Neural cell (in vitro differentiated cells): ENCODE measurements around the gene HERC2.

Experiments
- CTCF ChIP-seq: fragments of 450-650 bp; IDR thresholded peaks from 2 replicates; pipeline ENCODE4 v1.5.1; 2014; ENCODE audit warnings: antibody characterized with exemption, mild to moderate bottlenecking, moderate library complexity; ENCODE audit not compliant: poor library complexity, severe bottlenecking
- EP300 ChIP-seq: fragments of 450-650 bp; conservative IDR thresholded peaks from 2 replicates; pipeline ENCODE4 v1.6.1; 2014; ENCODE audit warnings: antibody characterized with exemption, mild to moderate bottlenecking, moderate library complexity; ENCODE audit not compliant: poor library complexity, severe bottlenecking
- EZH2 ChIP-seq: fragments of 200-600, 300-800 bp; shearing (Covaris generic), sonication (generic); IDR thresholded peaks from 2 replicates; pipeline ENCODE4 v1.6.1; 2014; ENCODE audit warnings: antibody characterized with exemption, low read length, borderline replicate concordance, mild to moderate bottlenecking; ENCODE audit not compliant: insufficient read depth, poor library complexity, severe bottlenecking
- MXI1 ChIP-seq: fragments of 450-650 bp; conservative IDR thresholded peaks from 2 replicates; pipeline ENCODE4 v1.6.1; 2014; ENCODE audit warnings: antibody characterized with exemption, mild to moderate bottlenecking; ENCODE audit not compliant: poor library complexity, severe bottlenecking
- POLR2AphosphoS5 ChIP-seq: IDR thresholded peaks from 2 replicates; pipeline ENCODE4 v1.6.1; 2012
- RAD21 ChIP-seq: fragments of 450-650 bp; conservative IDR thresholded peaks from 2 replicates; pipeline ENCODE4 v1.6.1; 2014; ENCODE audit warnings: antibody characterized with exemption, mild to moderate bottlenecking, moderate library complexity
- REST ChIP-seq: IDR thresholded peaks from 2 replicates; pipeline ENCODE4 v1.6.1; 2012; ENCODE audit warnings: borderline replicate concordance
- SMC3 ChIP-seq: fragments of 450-650 bp; conservative IDR thresholded peaks from 2 replicates; pipeline ENCODE4 v1.6.1; 2014; ENCODE audit warnings: antibody characterized with exemption, mild to moderate bottlenecking, moderate library complexity; ENCODE audit not compliant: poor library complexity
- TAF1 ChIP-seq: IDR thresholded peaks from 2 replicates; pipeline ENCODE4 v1.6.1; 2012; ENCODE audit warnings: low read depth

GRCh38 chr15:28264166-28264565 lies 57.8 kb downstream of the HERC2 start:
- TF ChIP-seq SMC3 (no peak), CTCF (no peak), MXI1 (no peak), RAD21 (no peak), EZH2 (no peak), EP300 (no peak), REST (no peak), POLR2AphosphoS5 (no peak), TAF1 (no peak)
